Measurements from ENCODE around the gene TMPRSS11F. TPM values are rescaled to one million over a fixed set of nuclear protein-coding genes. Genes with fewer than 3 reads are reported as not detected.

Gene TMPRSS11F
- not detected in 2 replicates for total RNA-seq

DNA sequence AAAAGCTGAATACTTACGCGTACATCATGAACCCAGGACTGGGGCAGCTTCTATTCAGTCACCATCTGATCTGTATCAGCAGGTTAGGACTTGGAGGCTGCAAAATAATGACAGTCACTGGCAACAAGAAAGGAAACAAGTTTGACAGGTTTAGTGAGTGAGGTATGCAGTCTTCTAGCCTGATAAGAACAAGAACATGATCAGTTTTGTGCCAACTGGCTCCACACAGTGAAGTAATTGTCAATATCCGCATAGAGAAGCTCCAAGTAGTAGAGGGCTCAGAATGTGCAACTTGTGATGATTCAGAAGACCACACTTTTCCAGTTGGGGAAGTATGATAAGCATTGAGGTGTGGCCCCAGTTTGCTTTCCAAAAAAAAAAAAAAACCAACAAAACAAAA is at the start of gene TMPRSS11F:
TSS of gene TMPRSS11F (minus strand) at position 77 of the 400 bp plus-strand sequence. CDS start at position 28, 49 bp downstream.

Other genes with a start within 250 kb of the TMPRSS11F start
- under 0.01 TPM in 2 replicates for gene TMPRSS11D, start 245.9 kb downstream of the TMPRSS11F start, total RNA-seq
- not detected in 2 replicates for gene TMPRSS11A, start 166.4 kb downstream of the TMPRSS11F start, total RNA-seq
- gene TMPRSS11B, start 115.8 kb upstream of the TMPRSS11F start, total RNA-seq = not detected in 2 replicates
- 36.1 and 46.6 TPM in 2 replicates for gene YTHDC1, start 220.2 kb upstream of the TMPRSS11F start, total RNA-seq